ENCODE data around the gene ZFP36L2. TPM values are rescaled to one million over a fixed set of nuclear protein-coding genes. Genes with fewer than 3 reads are reported as not detected.

Gene ZFP36L2
- total and polyA plus RNA-seq, 9 donors = 115 to 369 (median 232) TPM

DNA sequence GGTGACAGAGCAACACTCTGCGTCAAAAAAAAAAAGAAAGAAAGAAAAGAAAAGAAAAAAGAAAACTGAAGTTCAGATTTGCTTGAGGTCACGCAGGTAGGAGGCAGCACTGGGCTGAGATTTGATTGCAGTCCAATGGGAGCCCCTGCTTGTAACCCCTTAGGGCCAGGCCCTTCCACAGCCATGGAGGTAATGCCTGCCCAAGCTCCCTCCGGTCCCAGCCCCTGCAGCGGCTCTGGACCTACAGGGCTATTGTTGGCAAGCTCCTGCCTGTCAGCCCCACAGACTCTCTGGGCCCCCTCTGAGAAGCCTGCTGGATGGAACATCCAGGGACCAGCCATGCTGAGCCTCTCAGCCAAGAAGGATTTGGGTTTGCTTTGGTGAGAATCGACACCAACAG is 12.2 kb downstream of the ZFP36L2 start:
- 91 to 95% (median 93%) methylated on average over 5 of the region's 5 CpGs for WGBS, 3 donors
- Histone ChIP-seq H3K9me3 (no peaks in the 10 kb centered on the region), H3K4me1 (ENCODE audit: insufficient read depth) (peaks cover 24% of the 10 kb centered on the region), H3K36me3 (no peaks in the 10 kb centered on the region), H3K27ac (no peak overlapping the region), H3K4me3 (no peak overlapping the region), H3K27me3 (no peaks in the 10 kb centered on the region)
- no peak for DNase-seq
- intact Hi-C loops (cut with DNase I) = loop anchor here in 1 of 4 donors (10.0 kb wide), 1 partner anchor 129 kb away; no protein-coding TSS in a partner anchor
- TF ChIP-seq EP300 (IDR thresholded peaks at IDR 0.05) (no peak), POLR2A (IDR thresholded peaks at IDR 0.05) (no peak)
- TF ChIP-seq, protein P1, sequence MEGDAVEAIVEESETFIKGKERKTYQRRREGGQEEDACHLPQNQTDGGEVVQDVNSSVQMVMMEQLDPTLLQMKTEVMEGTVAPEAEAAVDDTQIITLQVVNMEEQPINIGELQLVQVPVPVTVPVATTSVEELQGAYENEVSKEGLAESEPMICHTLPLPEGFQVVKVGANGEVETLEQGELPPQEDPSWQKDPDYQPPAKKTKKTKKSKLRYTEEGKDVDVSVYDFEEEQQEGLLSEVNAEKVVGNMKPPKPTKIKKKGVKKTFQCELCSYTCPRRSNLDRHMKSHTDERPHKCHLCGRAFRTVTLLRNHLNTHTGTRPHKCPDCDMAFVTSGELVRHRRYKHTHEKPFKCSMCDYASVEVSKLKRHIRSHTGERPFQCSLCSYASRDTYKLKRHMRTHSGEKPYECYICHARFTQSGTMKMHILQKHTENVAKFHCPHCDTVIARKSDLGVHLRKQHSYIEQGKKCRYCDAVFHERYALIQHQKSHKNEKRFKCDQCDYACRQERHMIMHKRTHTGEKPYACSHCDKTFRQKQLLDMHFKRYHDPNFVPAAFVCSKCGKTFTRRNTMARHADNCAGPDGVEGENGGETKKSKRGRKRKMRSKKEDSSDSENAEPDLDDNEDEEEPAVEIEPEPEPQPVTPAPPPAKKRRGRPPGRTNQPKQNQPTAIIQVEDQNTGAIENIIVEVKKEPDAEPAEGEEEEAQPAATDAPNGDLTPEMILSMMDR (IDR thresholded peaks at IDR 0.05) = no peak

DNA sequence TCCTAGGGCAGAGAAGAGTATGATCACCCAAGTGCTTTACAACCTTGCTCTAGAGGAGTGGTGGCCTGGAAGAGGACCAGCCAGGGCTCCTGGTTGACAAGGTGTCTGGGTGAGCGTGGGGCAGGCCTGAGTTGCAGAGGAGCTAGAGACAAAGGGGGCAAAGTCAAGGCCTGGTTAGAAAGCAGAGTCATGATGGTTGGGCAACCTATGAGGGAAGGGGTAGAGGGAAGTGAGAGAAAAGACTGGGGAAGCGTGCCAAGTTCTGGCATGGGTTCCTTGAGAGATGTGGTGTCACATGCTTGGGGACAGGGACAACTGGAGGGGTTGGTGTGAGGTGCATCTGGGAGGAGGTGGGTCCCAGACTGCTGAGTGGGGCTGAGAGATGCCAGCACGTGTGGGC is 13.5 kb downstream of the ZFP36L2 start:
- H3K9me3 ChIP-seq = no peaks in the 10 kb centered on the region
- WGBS, 3 donors = 89 to 96% (median 91%) methylated on average over 3 of the region's 3 CpGs
- H3K27me3 ChIP-seq = no peaks in the 10 kb centered on the region
- no peak overlapping the region for H3K4me3 ChIP-seq
- no peak overlapping the region for H3K27ac ChIP-seq
- intact Hi-C loops (cut with DNase I) = loop anchor here in 1 of 4 donors (10.0 kb wide), 1 partner anchor 128 kb away; no protein-coding TSS in a partner anchor
- peaks cover 18% of the 10 kb centered on the region for H3K4me1 ChIP-seq (ENCODE audit: insufficient read depth)
- TF ChIP-seq, protein P1 (IDR thresholded peaks at IDR 0.05) = no peak
- TF ChIP-seq POLR2A (IDR thresholded peaks at IDR 0.05) = no peak
- TF ChIP-seq EP300 (IDR thresholded peaks at IDR 0.05) = no peak
- H3K36me3 ChIP-seq = no peaks in the 10 kb centered on the region
- no peak for DNase-seq

DNA sequence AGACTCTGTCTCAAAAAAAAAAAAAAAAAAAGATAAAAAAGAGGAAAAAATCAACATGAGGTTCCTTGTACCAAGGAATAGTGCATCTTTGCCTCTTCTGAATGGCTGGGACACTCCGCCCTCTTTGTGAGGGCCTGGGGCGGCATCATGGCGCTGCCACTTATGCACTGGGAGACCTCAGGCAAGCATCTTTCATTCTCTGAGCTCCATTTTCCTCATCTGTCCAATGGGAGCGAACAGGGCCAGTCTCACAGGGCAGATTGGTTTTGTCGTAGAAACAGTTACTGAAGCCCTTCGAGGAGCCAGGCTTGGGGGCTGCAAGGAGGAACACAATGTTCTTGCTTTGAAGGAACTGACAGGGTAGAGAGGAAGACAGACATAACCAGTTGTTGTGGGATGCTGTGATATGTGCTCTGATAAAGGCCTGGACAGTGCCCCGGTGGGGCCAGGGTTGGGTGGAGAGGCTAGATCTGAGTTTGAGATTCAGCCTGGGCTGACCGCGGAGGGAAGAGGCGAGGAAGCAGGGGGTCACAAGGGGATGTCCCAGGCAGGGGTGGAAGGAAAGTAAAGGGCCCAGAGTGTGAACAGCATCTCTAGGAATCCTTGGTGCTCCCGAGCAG is 14.1 kb downstream of the ZFP36L2 start:
- intact Hi-C loops (cut with DNase I) = loop anchor here in 1 of 4 donors (10.0 kb wide), 1 partner anchor 128 kb away; no protein-coding TSS in a partner anchor
- TF ChIP-seq POLR2A (IDR thresholded peaks at IDR 0.05) = no peak
- TF ChIP-seq, protein P1 (IDR thresholded peaks at IDR 0.05) = no peak

DNA sequence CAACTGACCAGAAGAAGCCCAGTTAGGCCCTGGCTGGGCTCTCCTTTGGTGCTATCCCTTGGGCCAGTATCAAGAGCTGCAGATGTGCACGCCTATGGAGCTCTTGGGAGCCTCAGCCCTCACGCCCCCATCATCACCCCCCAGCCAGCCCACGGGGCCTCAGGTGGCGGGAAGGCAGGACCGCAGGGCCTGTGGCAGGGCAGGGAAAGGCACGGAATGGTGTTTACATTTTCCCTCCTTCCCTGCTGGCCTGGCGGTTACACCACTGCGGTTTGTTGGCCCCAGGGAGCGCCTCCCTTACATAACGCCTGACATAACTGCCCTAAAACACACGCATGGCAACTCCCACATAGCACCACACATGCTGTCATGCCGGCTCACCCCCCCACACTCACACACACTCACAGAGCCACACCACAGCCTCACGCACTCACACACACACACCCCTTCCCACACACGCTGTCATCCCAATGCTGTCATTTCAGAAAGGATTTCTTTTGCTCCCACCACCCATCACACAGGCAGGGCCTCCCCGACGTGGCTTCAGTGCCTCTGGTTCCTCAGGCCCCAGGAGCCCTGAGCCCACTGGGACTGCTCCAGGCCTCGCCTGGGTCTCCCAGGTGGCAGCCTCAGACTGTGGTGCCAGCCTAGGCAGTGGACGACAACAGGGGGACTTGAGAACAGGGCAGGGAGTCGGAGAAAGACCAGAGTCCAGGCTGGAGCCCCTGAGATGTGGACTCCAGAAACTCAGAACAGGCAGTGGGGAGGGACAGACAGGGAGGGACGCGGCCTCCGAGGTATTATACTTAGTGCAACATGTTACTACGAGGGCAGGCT is 15.7 kb downstream of the ZFP36L2 start:
- Histone ChIP-seq H3K9me3 (no peaks in the 10 kb centered on the region), H3K36me3 (no peaks in the 10 kb centered on the region), H3K27me3 (no peaks in the 10 kb centered on the region), H3K27ac (peak overlapping the region in 1 of 2 donors; percentile 76), H3K4me1 (ENCODE audit: insufficient read depth) (peaks cover 11% of the 10 kb centered on the region), H3K4me3 (no peak overlapping the region)
- 47 to 52% (median 51%) methylated on average over 22 to 23 of the region's 23 CpGs for WGBS, 3 donors
- DNase-seq = peak; percentile 84 to 88 (median 86)
- TF ChIP-seq, protein P1 (IDR thresholded peaks at IDR 0.05) = no peak
- TF ChIP-seq EP300 (IDR thresholded peaks at IDR 0.05) = no peak
- TF ChIP-seq POLR2A (IDR thresholded peaks at IDR 0.05) = no peak
- intact Hi-C loops (cut with DNase I) = loop anchor here in 1 of 4 donors (10.0 kb wide), 1 partner anchor 126 kb away; no protein-coding TSS in a partner anchor

More for the DNA sequence above, 14.1 kb downstream of the ZFP36L2 start:
- no peaks in the 10 kb centered on the region for H3K27me3 ChIP-seq
- H3K27ac ChIP-seq = no peak overlapping the region
- 92 to 95% (median 95%) methylated on average over 11 of the region's 11 CpGs for WGBS, 3 donors
- peaks cover 12% of the 10 kb centered on the region for H3K4me1 ChIP-seq (ENCODE audit: insufficient read depth)
- no peak overlapping the region for H3K4me3 ChIP-seq
- H3K36me3 ChIP-seq = no peaks in the 10 kb centered on the region
- H3K9me3 ChIP-seq = no peaks in the 10 kb centered on the region
- no peak for DNase-seq
